GM04503 (cell line): ENCODE data around the gene AGRP.
"Not testable (repeated sequence)": the region's sequence is repeated elsewhere in the genome, so short reads cannot be mapped to it uniquely, and the experiment has no call there.

Experiments used
- DNase-seq: peaks from one replicate; pipeline ENCODE4 v3.0.0-alpha.2; 2012; ENCODE audit warnings: low read depth

Gene AGRP

GRCh38 chr16:67483150-67483549 is at the start of gene AGRP:
Gene AGRP, minus strand, starts transcription at chr16:67483547. Its CDS starts 149 bp downstream, at chr16:67483398.
- DNase-seq: no peak

DNA sequence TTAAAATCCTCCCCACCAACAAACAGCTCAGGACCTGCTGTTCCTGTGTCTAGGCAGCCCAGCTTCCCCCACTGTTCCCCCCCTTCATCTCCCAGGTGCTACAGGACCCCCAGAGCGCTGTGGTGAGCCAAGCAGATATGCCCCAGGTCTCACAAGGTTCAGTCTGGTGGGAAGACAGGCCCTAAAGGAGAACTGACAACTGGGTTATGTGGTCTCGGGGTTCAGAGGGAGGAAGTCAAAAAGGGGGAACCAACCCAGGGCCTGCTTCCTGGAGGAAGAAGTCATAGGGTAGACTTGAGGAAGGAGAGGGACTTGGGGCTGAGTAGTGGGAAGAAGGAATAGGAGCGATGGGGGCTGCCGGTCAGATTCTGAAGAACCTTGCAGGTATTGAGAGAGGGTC is 47.9 kb upstream of the AGRP start:
- no peak for DNase-seq

GRCh38 chr16:67530013-67530939 is 46.9 kb upstream of the AGRP start:
- no peak for DNase-seq

- DNase-seq: no peak
Measured at GRCh38 chr16:67529582-67530012, 46.2 kb upstream of the AGRP start.

DNA sequence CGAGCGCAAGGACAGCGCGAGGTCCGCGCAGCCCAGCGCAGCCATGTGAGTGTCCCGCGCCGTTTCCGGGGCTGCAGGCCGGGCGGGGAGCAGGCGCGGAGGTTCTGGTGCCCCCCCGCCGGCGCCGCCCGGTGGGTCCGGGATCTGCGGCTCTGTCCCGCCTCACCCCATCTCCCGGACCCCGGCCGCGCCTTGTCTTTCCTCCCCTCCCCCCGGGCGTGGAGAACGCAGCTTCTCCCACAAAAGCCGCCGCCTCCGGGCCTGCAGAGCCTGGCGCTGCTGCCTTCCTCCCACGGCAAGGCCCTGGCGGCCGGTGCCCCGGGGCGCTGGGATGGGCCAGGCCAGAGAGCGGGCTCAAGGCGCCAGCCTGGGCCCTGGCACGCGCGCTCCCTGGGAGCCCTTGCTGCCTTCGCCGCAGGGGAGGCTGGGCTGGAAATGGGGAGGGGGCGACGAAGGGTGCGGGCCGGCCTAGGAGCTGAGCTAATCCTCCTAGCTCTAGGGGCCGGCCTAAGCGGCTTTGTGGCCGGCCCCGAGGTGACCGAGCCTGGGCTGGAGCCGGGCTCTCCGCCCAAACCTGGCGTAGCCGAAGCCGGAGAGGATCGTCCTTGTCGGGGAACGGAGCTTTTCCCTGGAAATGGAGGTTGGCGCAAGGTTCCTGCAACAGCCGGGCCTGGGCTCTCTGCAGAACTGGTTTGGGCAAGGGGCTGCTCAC is 45.7 kb upstream of the AGRP start:
- no peak for DNase-seq

DNA sequence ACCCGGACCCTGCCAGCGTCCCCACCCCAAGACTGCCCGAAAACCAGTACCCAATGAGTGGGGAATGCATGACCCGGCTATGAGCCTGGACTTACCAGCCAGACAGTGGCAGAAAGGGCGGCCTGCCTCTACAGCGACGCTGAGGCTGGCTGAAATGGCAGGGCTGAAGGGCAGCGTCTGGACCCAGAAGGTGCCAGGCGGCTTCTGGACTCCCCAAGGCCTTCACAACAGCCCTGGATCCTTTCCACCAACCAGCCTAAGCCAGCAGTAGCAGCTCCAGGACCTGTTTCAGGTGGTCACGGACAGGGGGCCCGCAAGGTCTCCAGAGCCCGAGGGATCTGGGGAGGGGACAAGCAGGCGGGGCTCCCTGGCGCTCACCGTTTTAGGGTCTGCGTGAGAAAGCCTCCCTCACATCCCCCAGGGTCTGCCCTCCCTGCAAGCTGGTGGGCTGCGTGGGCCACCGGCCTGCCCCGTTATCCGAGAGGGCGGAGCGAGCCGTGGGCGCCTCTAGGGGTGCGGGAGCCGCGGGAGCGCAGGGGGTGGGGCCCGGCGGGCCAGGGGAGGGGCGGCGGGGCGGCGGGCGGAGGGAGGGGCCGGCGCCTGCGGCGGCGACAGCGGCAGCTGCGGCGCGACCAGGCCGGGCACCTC is 45.0 kb upstream of the AGRP start, which contains the start of gene RIPOR1:
RIPOR1 (plus strand) TSS at position 608 of the 648 bp plus-strand sequence. CDS start 9,618 bp downstream, outside the sequence.
- no peak for DNase-seq

GRCh38 chr16:67526149-67526791 is 42.9 kb upstream of the AGRP start:
- DNase-seq: no peak

DNA sequence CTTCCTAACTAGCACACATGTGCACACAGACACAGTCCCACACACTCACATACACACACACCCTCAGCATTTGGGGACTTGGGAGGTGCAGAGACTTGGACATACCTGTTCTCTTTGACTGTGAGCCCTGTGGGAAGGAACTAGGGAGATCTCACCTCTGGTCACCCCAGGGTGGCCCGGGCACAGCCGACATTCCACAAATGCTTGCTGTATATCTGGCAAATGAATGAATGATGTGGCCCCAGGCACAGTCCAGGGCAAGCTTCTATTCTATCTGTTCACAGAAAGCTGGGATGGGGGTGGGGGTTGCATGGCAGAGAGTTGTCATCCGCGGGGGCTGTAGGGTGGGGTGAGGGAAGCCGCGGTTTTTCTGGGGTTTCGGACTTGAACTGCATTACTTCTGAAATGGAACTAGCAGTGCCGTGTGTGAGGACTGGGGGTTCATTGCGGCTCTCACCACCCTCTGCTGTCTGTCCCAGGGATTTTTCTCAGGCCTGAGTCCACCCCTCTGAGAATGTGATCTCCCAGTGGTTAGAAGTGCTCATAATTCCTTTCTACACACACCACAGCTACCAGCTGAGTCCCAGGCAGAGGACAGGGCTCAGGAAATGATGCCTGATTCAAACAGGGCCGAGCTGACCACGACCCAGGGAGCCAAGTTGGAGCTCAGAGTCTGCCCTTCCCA is 42.0 kb upstream of the AGRP start:
- no peak for DNase-seq

GRCh38 chr16:67521095-67521804 is 37.9 kb upstream of the AGRP start:
- DNase-seq: peak; percentile 76

GRCh38 chr16:67519242-67519641 is 35.9 kb upstream of the AGRP start:
- DNase-seq: no peak

DNA sequence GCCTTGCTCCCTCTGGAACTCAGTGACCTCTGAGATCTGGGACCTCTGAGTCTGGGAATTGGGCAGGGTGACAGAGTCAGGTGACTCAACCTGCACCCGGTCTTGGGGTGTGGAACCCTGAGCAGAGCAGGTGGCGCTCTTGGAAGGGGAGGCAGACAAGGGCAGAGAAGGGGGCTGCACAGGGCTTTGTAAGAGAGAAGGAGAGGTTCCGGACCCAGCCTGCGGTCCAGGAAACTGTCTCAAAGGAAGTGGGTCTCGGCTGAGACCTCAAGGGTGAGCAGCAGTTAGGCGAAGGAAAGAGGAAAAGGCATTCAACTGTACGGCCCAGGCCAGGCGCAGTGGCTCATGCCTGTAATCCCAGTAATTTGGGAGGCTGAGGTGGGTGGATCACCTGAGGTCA is 35.3 kb upstream of the AGRP start:
- DNase-seq: no peak

DNA sequence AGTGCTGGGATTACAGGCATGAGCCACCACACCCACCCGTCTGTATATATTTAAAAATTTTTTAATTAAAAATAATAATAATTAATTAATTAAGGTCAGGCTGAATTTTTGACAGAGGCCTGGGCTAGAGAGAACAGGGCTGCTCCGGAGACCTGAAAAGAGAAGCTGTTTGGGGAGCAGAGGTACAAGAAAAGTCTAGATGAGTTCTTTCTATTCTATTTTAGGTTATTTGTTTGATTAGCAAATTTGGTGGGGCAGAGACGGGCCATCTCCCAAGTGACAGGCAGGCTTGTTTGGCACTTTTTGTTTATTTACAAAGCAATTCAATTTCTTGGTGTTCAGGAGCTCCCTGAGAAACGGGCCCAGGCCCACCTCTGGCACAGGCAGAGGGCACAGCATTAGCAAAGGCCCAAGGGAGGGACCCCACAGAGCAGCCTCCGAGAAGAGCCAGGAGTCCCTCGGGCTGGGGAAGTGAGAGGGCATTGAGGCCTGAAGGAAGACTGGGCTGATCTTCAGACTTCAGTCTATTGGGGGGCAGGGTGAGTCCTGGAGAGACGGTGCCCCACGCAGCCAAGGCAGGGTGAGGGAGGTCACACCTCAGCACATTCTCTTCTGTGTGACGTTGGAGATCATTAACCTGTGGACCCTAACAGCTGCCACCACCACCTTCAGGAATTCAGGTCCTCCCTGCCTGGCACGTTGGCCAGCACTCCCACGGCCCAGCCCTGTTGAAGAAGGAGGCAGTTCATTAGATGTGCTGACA is 34.5 kb upstream of the AGRP start:
- no peak for DNase-seq

DNA sequence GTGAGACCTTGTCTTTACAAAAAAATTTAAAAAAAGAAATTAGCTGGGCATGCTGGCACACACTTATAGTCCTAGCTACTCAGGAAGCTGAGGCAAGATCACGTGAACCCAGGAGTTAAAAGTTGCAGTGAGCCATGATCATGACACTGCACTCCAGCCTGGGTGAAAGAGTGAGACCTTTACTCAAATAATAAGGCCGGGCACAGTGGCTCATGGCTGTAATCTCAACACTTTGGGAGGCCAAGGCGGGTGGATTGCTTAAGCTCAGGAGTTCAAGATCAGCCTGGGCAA is 33.8 kb upstream of the AGRP start:
- no peak for DNase-seq

DNA sequence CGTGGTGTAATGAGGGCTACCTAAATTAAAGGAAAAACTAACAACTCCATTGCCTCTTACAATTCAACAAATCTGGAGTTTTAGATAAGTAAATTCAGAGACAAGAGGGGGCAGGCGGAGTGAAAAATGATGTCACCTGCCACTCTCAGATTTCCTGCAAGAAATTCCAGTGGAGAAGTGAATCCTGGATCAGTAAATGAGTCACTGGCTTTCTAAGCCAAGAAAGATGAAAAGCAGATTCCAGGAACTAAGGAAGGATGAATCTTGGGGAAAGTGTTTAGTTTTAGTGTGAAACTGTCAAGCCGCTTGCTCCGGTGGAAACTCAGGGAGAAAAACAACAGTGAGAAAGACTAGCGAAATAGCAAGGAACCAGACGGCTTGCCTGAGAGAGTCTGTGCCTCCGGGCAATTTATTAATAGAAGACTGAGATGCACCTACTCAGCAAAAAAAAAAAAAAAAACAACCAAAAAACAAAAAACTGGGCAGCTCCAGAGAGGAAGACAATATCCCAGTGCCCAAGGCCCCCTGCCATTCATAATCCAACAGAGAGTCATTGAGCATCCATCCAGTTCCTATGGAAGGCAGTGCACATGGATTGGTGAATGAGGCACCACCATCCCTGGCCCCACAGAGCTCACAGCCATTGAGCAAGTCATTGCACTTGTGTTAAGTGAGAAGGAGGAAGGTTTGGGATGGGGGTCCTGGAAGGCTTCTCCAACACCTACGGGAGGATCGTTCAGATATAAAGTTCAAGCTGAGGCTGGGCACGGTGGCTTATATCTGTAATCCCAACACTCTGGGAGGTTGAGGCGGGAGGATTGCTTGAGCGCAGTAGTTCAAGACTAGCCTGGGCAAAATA is 33.2 kb upstream of the AGRP start:
- no peak for DNase-seq

GRCh38 chr16:67514382-67514828 is 31.1 kb upstream of the AGRP start:
- DNase-seq: peak; percentile 42

DNA sequence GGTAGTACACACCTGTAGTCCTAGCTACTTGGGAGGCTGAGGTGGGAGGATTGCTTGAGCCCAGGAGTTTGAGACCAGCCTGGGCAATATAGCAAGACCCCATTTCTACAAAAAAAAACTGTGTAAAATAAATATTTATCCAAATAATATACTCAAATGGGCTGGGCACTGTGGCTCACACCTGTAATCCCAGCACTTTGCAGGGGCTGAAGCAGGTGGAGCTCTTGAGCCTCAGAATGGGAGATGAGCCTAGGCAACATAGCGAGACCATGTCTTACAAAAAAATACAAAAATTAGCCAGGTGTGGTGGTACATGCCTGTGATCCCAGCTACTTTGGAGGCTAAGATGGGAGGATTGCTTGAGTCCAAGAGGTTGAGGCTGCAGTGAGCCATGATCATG is 30.5 kb upstream of the AGRP start:
- DNase-seq: not testable (repeated sequence)

DNA sequence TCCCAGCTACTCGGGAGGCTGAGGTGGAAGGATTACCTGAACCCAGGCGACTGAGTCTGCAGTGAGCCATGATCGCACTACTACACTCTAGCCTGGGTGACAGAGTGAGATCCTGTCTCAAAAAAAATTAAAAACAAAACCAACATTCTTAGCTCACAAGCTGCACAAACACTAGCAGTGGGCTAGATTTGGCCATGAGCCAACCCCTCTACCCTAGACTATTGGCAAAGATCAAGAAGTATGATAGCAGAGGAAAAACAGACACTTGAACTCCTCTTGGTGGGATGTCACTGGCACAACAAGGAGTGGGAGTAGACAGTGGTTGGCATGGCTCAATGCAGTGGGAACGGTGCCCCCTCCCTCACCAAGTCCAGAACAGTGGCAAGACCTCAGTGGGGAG is 25.7 kb upstream of the AGRP start:
- DNase-seq: no peak

- DNase-seq: no peak
Measured at GRCh38 chr16:67506468-67506867, 23.1 kb upstream of the AGRP start.
